GM19043 (cell line): ENCODE results near the gene DCTPP1.

ENCODE experiments used
- ATAC-seq: cut with Tn5 transposase; IDR thresholded peaks from one replicate; pipeline ENCODE4 v1.9.1; 2021; ENCODE audit warnings: low read depth; ENCODE audit not compliant: unreplicated experiment

The DCTPP1 gene

GRCh38 chr16:30449116-30449435 lies 19.2 kb upstream of the DCTPP1 start:
- no peak for ATAC-seq

DNA sequence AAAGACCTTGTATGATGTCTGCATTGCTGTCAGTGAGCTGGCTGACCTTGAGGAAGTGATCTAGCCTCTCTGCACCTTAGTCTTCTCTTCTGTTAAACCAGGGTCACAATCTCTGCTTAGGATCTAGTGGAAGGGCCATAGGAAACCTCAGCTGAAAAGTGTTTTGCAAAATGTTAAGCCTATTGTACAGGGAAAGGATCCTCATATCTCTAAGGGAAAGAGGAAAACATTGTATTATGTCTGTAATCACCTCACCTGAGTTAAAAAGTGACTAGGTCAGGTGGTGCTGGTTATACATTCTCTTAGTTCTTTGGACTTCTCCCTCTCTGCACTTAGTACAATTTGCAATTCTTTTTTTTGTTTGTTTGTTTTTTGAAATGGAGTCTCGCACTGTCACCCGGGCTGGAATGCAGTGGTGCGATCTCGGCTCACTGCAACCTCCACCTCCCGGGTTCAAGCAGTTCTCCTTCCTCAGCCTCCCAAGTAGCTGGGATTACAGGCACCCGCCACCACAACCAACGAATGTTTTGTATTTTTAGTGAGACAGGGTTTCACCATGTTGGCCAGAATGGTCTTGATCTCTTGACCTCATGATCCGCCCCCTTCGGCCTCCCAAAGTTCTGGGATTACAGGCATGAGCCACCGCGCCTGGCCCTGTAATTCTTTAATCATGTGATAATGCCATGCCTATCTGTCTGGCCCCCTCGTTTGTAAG lies 17.8 kb upstream of the DCTPP1 start:
- no peak for ATAC-seq

DNA sequence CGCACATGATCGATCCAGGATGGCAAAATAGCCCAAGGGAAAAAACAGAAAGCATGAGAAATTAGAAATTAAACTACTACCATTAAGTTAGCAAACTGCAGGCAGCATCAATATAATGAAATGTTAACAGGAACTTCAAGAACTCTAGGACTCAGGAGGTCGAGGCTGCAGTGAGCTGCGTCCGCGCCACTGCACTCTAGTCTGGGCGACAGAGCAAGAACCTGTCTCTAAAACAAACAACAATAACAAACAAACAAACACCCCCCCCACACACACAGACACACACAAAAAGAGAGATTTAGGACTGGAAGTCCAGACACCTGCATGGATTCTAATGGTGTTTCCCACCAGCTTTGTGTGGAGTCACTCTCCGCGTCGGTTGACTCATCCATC lies 16.4 kb upstream of the DCTPP1 start:
- ATAC-seq, result no peak

DNA sequence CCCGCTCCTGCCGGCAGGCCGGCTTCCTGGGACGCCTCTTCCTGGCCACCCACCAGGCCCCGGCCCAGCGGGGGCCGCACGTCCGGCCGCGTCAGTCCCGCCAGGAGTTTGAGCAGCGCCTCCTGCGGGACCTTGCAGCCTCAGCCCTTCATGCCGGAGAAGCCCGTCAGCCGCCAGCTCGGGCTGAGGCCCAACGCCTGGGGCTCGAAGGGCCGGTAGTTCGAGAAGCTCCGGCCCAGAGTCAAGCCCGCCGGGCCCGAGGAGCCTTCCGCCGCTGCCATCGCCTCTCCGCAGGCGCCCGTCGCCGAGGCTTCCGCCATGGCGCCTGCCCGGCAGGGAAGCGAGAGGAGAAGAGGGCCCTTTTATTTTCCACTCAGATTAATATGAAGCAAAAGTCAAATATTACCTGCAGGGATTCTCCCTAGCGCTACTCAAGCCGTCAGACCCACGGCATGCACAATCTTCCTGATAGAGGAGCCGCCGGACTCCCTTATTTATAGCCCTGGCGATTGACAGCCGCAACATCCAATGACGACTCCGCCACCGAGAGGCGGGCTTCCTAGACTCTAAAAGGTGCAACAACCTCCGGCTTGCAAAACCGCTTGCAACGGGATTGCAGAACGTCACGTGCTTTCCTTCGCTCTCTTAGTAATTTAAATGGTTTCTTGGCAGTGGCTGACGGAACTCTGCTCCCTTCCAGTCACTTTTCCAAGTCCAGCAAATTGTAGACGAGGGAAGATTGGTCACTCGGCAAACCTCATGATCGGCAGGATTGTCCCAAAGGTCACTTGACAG lies 15.8 kb upstream of the DCTPP1 start, which contains the start of gene SEPHS2:
Gene SEPHS2 (minus strand): TSS at position 467 of the 795 bp plus-strand sequence. CDS start 147 bp downstream, at position 320.
- ATAC-seq, result peak; percentile 83

DNA sequence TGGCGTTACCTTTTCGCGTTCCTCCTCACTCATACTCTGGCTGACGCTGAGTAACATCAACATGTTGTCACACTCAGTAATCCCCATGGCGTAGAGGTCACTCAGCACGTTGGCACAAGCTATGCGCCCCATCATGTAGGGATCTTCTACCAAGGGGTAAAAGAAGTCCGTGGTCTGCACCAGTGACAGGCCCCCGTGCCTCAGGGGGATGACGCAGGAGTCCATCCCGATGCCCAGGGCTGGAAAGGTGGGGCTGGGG lies 15.2 kb upstream of the DCTPP1 start:
- no peak for ATAC-seq

GRCh38 chr16:30444231-30445148 lies 14.7 kb upstream of the DCTPP1 start:
- no peak for ATAC-seq

DNA sequence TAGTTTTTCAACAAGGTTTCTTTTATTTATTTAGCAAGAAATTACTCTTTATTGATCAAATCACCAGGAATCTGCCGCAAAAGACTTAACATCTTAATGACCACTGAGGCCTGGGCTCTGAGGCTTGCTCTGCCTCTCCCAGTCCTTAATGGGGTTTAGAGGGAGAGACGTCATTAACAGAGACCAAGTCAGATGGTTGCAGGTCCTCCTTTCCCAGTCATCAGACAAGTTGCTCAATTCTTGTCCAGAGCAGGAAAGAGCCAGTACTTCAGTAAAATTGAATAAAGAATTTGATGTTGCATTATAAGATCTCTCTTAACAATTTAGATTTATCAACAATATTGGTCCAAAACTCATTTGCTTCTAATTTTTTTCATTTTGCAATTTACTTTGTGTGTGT lies 13.8 kb upstream of the DCTPP1 start:
- no peak for ATAC-seq

- no peak for ATAC-seq
These were observed 10.0 kb upstream of the DCTPP1 start for GRCh38 chr16:30439720-30440348.

DNA sequence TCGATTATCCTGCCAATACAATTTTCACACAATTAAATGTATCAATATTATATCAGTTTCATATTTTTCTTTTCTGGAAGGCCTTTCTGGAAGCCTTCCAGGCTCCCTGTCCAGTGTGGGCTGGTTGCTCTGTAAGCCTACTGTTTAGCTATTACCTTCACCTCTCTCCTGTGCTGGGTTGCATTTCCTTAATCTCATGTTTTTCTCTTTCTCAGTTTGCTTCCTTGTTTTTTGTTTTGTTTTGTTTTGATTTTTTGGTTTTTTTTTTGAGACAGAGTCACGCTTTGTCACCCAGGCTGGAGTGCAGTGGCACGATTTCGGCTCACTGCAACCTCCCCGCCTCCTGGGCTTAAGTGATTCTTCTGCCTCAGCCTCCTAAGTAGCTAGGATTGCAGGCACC lies 9.0 kb upstream of the DCTPP1 start:
- ATAC-seq, result no peak

DNA sequence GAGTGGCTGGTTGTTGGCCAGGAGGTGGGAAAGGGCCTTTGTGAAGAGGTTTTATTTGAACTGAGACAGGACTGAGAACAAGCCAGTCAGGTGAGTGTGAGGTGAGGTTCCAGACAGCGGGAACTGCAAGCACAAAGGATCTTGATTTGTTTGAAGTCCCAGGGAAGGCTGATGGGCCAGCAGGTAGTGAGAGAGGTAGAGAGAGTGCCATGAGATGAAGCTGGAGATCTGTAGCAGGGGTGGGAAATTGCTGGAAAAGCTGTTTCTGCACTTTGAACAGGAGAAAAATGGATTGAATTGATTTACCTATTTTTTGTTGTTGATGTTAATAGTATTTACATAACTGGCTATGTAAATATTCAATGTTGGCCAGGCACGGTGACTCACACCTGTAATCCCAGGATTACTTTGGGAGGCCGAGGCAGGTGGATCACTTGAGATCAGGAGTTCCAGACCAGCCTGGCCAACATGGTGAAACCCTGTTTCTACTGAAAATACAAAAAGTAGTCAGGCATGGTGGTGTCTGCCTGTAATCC lies 7.7 kb upstream of the DCTPP1 start:
- no peak for ATAC-seq

DNA sequence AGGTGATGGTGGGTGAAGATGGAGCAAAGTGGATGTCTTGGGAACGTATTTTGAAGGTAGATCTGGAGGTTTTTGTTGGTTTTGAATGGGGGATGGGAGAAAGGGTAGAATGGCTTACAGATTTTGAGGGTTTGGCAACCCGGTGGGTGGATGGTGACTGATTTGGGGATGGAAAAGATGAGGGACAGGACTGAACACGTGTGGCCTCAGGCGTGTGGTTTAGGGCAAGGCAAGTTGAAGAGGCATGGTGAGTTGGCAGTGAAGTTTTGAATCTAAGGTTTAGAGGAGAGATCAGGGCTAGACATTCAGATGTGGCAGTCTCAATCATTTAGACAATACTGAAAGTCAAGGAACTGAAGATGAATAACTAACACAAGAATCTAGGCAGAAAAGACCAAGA lies 5.0 kb upstream of the DCTPP1 start:
- ATAC-seq, result no peak

- ATAC-seq, result no peak
These were observed 669 bp upstream of the DCTPP1 start for GRCh38 chr16:30430428-30430970.

DNA sequence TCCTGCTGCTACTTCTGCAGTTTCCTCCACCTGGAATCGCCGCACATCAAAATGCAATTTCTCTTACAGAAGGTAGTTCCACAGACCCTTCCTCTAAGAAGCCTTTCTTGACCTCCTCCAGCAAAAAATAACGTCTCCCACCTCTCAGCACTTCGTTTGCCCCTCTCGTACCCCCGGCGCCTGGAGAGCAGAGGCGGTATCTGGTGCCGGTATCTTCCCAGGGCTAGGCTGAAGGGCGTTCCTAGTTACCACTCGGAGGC lies 482 bp downstream of the DCTPP1 start:
- no peak for ATAC-seq

- ATAC-seq, result no peak
These were observed 1.8 kb downstream of the DCTPP1 start for GRCh38 chr16:30428055-30428454.

GRCh38 chr16:30421010-30421409 lies 8.8 kb downstream of the DCTPP1 start:
- ATAC-seq, result no peak

DNA sequence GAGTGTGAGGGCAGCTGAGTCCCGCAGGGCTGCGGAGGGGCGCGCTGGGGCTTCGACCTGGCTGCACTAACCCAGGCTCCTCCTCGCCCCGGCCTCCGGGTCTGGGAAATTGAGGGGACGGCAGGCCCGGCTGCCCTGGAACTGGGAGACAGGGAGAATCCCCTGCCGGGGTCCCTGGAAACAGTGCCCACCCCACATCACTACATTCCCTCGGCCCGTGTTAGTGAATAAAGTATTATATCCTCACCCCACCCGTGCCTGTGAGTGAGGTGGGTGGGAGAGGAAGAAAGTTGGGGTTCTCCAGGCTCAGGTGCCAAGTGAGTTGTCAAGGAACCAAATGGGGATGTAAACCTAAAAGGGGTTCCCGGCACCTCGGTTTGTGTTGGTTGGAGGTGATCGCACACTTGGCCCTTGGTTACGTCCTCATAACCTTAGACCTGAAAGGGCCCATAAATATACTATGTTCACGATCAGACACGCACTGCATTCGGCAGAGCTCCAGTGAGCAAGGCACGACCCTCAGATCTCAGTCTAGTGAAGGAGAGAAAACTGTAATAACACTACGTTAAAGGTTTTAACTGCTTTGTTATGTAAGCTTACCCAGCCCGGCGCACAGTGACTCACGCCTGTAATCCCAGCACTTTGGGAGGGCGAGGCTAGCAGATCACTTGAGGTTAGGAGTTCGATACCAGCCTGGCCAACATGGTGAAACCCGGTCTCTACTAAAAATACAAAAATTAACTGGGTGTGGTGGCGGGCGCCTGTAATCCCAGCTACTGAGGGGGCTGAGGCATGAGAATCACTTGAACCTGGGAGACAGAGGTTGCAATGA lies 11.3 kb downstream of the DCTPP1 start:
- no peak for ATAC-seq

DNA sequence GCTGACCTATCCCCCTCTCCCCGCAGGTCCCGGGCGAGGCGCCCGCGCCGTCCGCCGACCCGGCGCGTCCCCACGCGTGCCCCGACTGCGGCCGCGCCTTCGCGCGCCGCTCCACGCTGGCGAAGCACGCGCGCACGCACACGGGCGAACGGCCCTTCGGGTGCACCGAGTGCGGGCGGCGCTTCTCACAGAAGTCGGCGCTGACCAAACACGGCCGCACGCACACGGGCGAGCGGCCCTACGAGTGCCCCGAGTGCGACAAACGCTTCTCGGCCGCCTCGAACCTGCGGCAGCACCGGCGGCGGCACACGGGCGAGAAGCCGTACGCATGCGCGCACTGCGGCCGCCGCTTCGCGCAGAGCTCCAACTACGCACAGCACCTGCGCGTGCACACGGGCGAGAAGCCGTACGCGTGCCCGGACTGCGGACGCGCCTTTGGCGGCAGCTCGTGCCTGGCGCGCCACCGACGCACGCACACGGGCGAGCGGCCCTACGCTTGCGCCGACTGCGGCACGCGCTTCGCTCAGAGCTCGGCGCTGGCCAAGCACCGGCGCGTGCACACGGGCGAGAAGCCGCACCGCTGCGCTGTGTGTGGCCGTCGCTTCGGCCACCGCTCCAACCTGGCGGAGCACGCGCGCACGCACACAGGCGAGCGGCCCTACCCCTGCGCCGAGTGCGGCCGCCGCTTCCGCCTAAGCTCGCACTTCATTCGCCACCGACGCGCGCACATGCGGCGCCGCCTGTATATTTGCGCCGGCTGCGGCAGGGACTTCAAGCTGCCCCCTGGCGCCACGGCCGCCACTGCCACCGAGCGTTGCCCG lies 12.1 kb downstream of the DCTPP1 start:
- ATAC-seq, result peak; percentile 81

GRCh38 chr16:30416624-30417528 lies 13.0 kb downstream of the DCTPP1 start:
- no peak for ATAC-seq
